H9 (cell line): ENCODE results near the gene GAL3ST1. TPM values are rescaled to one million over a fixed set of nuclear protein-coding genes. Genes with fewer than 3 reads are reported as not detected.

Experiments used
- DNase-seq: peaks from one replicate; pipeline ENCODE4 v3.0.0-alpha.2; 2017
- H2AFZ ChIP-seq: one replicate; pipeline ENCODE4 v1.6.1; 2013; ENCODE audit warnings: mild to moderate bottlenecking, low read length, control low read depth, moderate library complexity
- H2AK5ac ChIP-seq: 2 replicates; pipeline ENCODE4 v1.6.1; 2013; ENCODE audit warnings: low read length, control low read depth, mixed read lengths; ENCODE audit not compliant: insufficient read length
- H2BK120ac ChIP-seq: one replicate; pipeline ENCODE4 v1.6.1; 2013; ENCODE audit warnings: low read depth, mild to moderate bottlenecking, low read length, control low read depth, inconsistent platforms; ENCODE audit not compliant: poor library complexity, severe bottlenecking
- H2BK12ac ChIP-seq: 2 replicates; pipeline ENCODE4 v1.6.1; 2013; ENCODE audit warnings: low read length, control low read depth, mixed read lengths, low read depth; ENCODE audit not compliant: insufficient read length
- H2BK15ac ChIP-seq: 2 replicates; pipeline ENCODE4 v1.6.1; 2013; ENCODE audit warnings: low read depth, low read length, control low read depth
- H2BK20ac ChIP-seq: one replicate; pipeline ENCODE4 v1.6.1; 2013; ENCODE audit warnings: low read depth, mild to moderate bottlenecking, low read length, control low read depth, inconsistent platforms; ENCODE audit not compliant: poor library complexity, severe bottlenecking
- H2BK5ac ChIP-seq: 2 replicates; pipeline ENCODE4 v1.6.1; 2013; ENCODE audit warnings: low read length, control low read depth, mixed read lengths; ENCODE audit not compliant: insufficient read length
- H3K14ac ChIP-seq: 2 replicates; pipeline ENCODE4 v1.6.1; 2013; ENCODE audit warnings: low read length, control low read depth; ENCODE audit not compliant: insufficient read depth
- H3K18ac ChIP-seq: 2 replicates; pipeline ENCODE4 v1.6.1; 2013; ENCODE audit warnings: low read depth, mild to moderate bottlenecking, mixed read lengths, low read length, control low read depth; ENCODE audit not compliant: insufficient read length
- H3K23ac ChIP-seq: 2 replicates; pipeline ENCODE4 v1.6.1; 2013; ENCODE audit warnings: low read length, control low read depth, mixed read lengths, low read depth; ENCODE audit not compliant: insufficient read length
- H3K23me2 ChIP-seq: 2 replicates; pipeline ENCODE4 v1.6.1; 2013; ENCODE audit warnings: low read depth, mild to moderate bottlenecking, mixed read lengths, low read length, control low read depth; ENCODE audit not compliant: insufficient read length, poor library complexity, severe bottlenecking
- H3K27ac ChIP-seq: 2 replicates; pipeline ENCODE4 v1.5.1; 2013; ENCODE audit warnings: low read length, control low read depth, mixed read lengths, low read depth; ENCODE audit not compliant: insufficient read length
- H3K27me3 ChIP-seq: 2 replicates; pipeline ENCODE4 v1.6.1; 2013; ENCODE audit warnings: low read length, control low read depth, inconsistent platforms; ENCODE audit not compliant: insufficient read depth
- H3K4ac ChIP-seq: 2 replicates; pipeline ENCODE4 v1.6.1; 2013; ENCODE audit warnings: low read depth, mild to moderate bottlenecking, control low read depth, inconsistent platforms, low read length, moderate library complexity
- H3K4me1 ChIP-seq: 2 replicates; pipeline ENCODE4 v1.6.1; 2013; ENCODE audit warnings: low read length, control low read depth, inconsistent platforms; ENCODE audit not compliant: insufficient read depth
- H3K4me2 ChIP-seq: 2 replicates; pipeline ENCODE4 v1.6.1; 2013; ENCODE audit warnings: low read length, control low read depth, mixed read lengths; ENCODE audit not compliant: insufficient read length, insufficient read depth
- H3K56ac ChIP-seq: 2 replicates; pipeline ENCODE4 v1.6.1; 2013; ENCODE audit warnings: low read depth, mild to moderate bottlenecking, mixed read lengths, low read length, control low read depth; ENCODE audit not compliant: insufficient read length
- H3K79me1 ChIP-seq: 2 replicates; pipeline ENCODE4 v1.6.1; 2013; ENCODE audit warnings: low read depth, mild to moderate bottlenecking, moderate library complexity, low read length, control low read depth, inconsistent platforms; ENCODE audit not compliant: insufficient read depth, poor library complexity, severe bottlenecking
- H3K79me2 ChIP-seq: 2 replicates; pipeline ENCODE4 v1.6.1; 2013; ENCODE audit warnings: low read length, control low read depth, inconsistent platforms; ENCODE audit not compliant: insufficient read depth
- H3K9ac ChIP-seq: 2 replicates; pipeline ENCODE4 v1.6.1; 2013; ENCODE audit warnings: low read length, control low read depth, mixed read lengths; ENCODE audit not compliant: insufficient read length; ENCODE audit errors: extremely low read depth
- H3K9me3 ChIP-seq: one replicate; pipeline ENCODE4 v1.6.1; 2013; ENCODE audit warnings: low read depth, low read length, inconsistent platforms; ENCODE audit not compliant: control insufficient read depth
- H3T11ph ChIP-seq: one replicate; pipeline ENCODE4 v1.6.1; 2013; ENCODE audit warnings: mild to moderate bottlenecking, low read length, control low read depth, inconsistent platforms
- H4K20me1 ChIP-seq: one replicate; pipeline ENCODE4 v1.6.1; 2013; ENCODE audit not compliant: control insufficient read depth, insufficient read length, insufficient read depth
- H4K5ac ChIP-seq: 2 replicates; pipeline ENCODE4 v1.6.1; 2013; ENCODE audit warnings: low read depth, mild to moderate bottlenecking, mixed read lengths, low read length, control low read depth; ENCODE audit not compliant: insufficient read length
- H4K8ac ChIP-seq: replicated peaks from 2 replicates; pipeline ENCODE4 v1.6.1; 2013; ENCODE audit warnings: low read length, control low read depth, mixed read lengths, low read depth; ENCODE audit not compliant: insufficient read length
- H4K91ac ChIP-seq: 2 replicates; pipeline ENCODE4 v1.6.1; 2013; ENCODE audit warnings: low read depth, mild to moderate bottlenecking, moderate library complexity, mixed read lengths, low read length, control low read depth; ENCODE audit not compliant: insufficient read length
- H3K27ac Mint-ChIP-seq, 3 experiments: 2 replicates in 2 of 3; 3 replicates in 1 of 3; pipeline ENCODE4 v1.8.0; 2020 to 2021; ENCODE audit warnings: mixed read lengths in 3 of 3, mild to moderate bottlenecking in 1 of 3, moderate library complexity in 1 of 3
- H3K27me3 Mint-ChIP-seq: 2 replicates; pipeline ENCODE4 v1.8.0; 2021; ENCODE audit warnings: low read depth, mild to moderate bottlenecking, moderate library complexity, mixed read lengths
- H3K36me3 Mint-ChIP-seq, 3 experiments: 2 replicates in 2 of 3; 3 replicates in 1 of 3; pipeline ENCODE4 v1.8.0; 2020 to 2021; ENCODE audit warnings: low read depth in 3 of 3, mixed read lengths in 3 of 3; ENCODE audit not compliant: insufficient read depth in 1 of 3
- H3K4me1 Mint-ChIP-seq, 2 experiments: 2 replicates each; pipeline ENCODE4 v1.8.0; 2020; ENCODE audit warnings: mixed read lengths in 2 of 2
- H3K4me3 Mint-ChIP-seq, 2 experiments: 2 replicates in 1 of 2; 3 replicates in 1 of 2; pipeline ENCODE4 v1.8.0; 2020 to 2021; ENCODE audit warnings: mild to moderate bottlenecking in 2 of 2, mixed read lengths in 2 of 2, moderate library complexity in 1 of 2
- H3K9me3 Mint-ChIP-seq, 2 experiments: 2 replicates in 1 of 2; 3 replicates in 1 of 2; pipeline ENCODE4 v1.8.0; 2020; ENCODE audit warnings: mild to moderate bottlenecking in 2 of 2, mixed read lengths in 2 of 2, moderate library complexity in 1 of 2
- WGBS: extraction: QIAGEN DNeasy Blood & Tissue Kit; methylation state at CpG from one replicate; pipeline ENCODE4 v1.1.7; 2013; ENCODE audit warnings: missing lambda C conversion rate, low lambda C conversion rate, mixed read lengths; ENCODE audit not compliant: insufficient read length; ENCODE audit errors: extremely low coverage; 5-methylcytosine and 5-hydroxymethylcytosine counted together
- total RNA-seq: library from RNA; stranded (reverse); gene quantifications from 2 replicates; pipeline ENCODE4 v1.2.1, GENCODE V29; 2021
- TF ChIP-seq, protein P1 (sequence below): fragments of 200-600 bp; sonication (generic); conservative IDR thresholded peaks from 3 replicates; pipeline ENCODE4 v1.8.0; 2021; ENCODE audit warnings: antibody characterized with exemption, mild to moderate bottlenecking

Gene GAL3ST1
- total RNA-seq, 1 experiment from 2014 or later: 5.1 TPM

DNA sequence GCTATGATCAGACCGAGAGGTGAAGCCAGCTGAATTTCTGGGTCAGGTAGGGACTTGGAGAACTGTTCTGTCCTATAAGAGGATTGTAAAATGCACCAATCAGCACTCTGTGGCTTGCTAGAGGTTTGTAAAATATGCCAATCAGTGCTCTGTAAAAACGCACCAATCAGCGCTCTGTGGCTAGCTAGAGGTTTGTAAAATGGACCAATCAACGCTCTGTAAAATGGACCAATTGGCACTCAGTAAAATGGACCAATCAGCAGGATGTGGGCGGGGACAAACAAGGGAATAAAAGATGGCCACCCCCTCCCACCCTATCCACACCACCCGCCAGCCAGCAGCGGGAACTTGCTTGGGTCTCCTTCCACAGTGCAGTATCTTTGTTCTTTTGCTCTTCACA is 62.6 kb downstream of the GAL3ST1 start:
- H3K27me3 ChIP-seq: no peaks in the 10 kb centered on the region
- H3T11ph ChIP-seq: no peak overlapping the region
- H4K8ac ChIP-seq: no peak overlapping the region
- Mint-ChIP-seq H3K4me3 (no peak overlapping the region), H3K4me1 (no peaks in the 10 kb centered on the region), H3K9me3 (peaks cover 3 to 5% of the 10 kb centered on the region in 2 experiments; a peak in 2 of 5 replicates), H3K27me3 (peaks cover 5% of the 10 kb centered on the region), H3K36me3 (no peaks in the 10 kb centered on the region), H3K27ac (no peak overlapping the region)
- H2AK5ac ChIP-seq: no peak overlapping the region
- no peaks in the 10 kb centered on the region for H3K79me2 ChIP-seq
- H2BK120ac ChIP-seq: no peak overlapping the region
- no peaks in the 10 kb centered on the region for H4K20me1 ChIP-seq
- no peak overlapping the region for H3K4me2 ChIP-seq
- no peak overlapping the region for H3K14ac ChIP-seq
- no peaks in the 10 kb centered on the region for H3K4me1 ChIP-seq
- no peaks in the 10 kb centered on the region for H3K79me1 ChIP-seq
- H2AFZ ChIP-seq: no peak overlapping the region
- no peak overlapping the region for H3K56ac ChIP-seq
- H4K5ac ChIP-seq: no peak overlapping the region
- no peak for DNase-seq
- H2BK5ac ChIP-seq: no peak overlapping the region
- H3K9ac ChIP-seq: no peak overlapping the region
- no CpG with 5 or more reads among the region's 7 CpGs for WGBS
- no peak overlapping the region for H3K23ac ChIP-seq
- no peak overlapping the region for H3K27ac ChIP-seq
- no peak overlapping the region for H3K4ac ChIP-seq
- no peak overlapping the region for H4K91ac ChIP-seq
- H2BK12ac ChIP-seq: no peak overlapping the region
- H2BK20ac ChIP-seq: no peak overlapping the region
- H3K9me3 ChIP-seq: no peaks in the 10 kb centered on the region
- H3K18ac ChIP-seq: no peak overlapping the region
- TF ChIP-seq, protein P1, sequence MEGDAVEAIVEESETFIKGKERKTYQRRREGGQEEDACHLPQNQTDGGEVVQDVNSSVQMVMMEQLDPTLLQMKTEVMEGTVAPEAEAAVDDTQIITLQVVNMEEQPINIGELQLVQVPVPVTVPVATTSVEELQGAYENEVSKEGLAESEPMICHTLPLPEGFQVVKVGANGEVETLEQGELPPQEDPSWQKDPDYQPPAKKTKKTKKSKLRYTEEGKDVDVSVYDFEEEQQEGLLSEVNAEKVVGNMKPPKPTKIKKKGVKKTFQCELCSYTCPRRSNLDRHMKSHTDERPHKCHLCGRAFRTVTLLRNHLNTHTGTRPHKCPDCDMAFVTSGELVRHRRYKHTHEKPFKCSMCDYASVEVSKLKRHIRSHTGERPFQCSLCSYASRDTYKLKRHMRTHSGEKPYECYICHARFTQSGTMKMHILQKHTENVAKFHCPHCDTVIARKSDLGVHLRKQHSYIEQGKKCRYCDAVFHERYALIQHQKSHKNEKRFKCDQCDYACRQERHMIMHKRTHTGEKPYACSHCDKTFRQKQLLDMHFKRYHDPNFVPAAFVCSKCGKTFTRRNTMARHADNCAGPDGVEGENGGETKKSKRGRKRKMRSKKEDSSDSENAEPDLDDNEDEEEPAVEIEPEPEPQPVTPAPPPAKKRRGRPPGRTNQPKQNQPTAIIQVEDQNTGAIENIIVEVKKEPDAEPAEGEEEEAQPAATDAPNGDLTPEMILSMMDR: no peak
- no peaks in the 10 kb centered on the region for H3K23me2 ChIP-seq
- no peak overlapping the region for H2BK15ac ChIP-seq
